Glutamatergic neuron (in vitro differentiated cells): ENCODE results near the gene BACH1. TPM values are rescaled to one million over a fixed set of nuclear protein-coding genes. Genes with fewer than 3 reads are reported as not detected.

ENCODE experiments used
- DNase-seq: peaks from one replicate; pipeline ENCODE4 v3.0.0; 2022
- H3K27ac Mint-ChIP-seq: one replicate; pipeline ENCODE4 v1.8.0; 2020; ENCODE audit warnings: mild to moderate bottlenecking, mixed read lengths, inconsistent platforms; ENCODE audit not compliant: unreplicated experiment
- H3K27me3 Mint-ChIP-seq: one replicate; pipeline ENCODE4 v1.8.0; 2020; ENCODE audit warnings: mild to moderate bottlenecking, moderate library complexity, mixed read lengths, inconsistent platforms; ENCODE audit not compliant: unreplicated experiment
- H3K36me3 Mint-ChIP-seq: one replicate; pipeline ENCODE4 v1.8.0; 2020; ENCODE audit warnings: mild to moderate bottlenecking, mixed read lengths, inconsistent platforms; ENCODE audit not compliant: unreplicated experiment
- H3K4me1 Mint-ChIP-seq: one replicate; pipeline ENCODE4 v1.8.0; 2020; ENCODE audit warnings: mild to moderate bottlenecking, low read depth, mixed read lengths, inconsistent platforms; ENCODE audit not compliant: unreplicated experiment
- H3K4me3 Mint-ChIP-seq: one replicate; pipeline ENCODE4 v1.8.0; 2020; ENCODE audit warnings: mild to moderate bottlenecking, mixed read lengths, inconsistent platforms; ENCODE audit not compliant: unreplicated experiment
- H3K9me3 Mint-ChIP-seq: one replicate; pipeline ENCODE4 v1.8.0; 2020; ENCODE audit warnings: mild to moderate bottlenecking, moderate library complexity, mixed read lengths, inconsistent platforms; ENCODE audit not compliant: unreplicated experiment
- total RNA-seq: library from RNA; stranded (reverse); fragmentation: NEBNext Ultra II Directional; extraction: Animal tissue kit (Norgen Biotek cat#: 25700); gene quantifications from one replicate; pipeline ENCODE4 v1.2.1, GENCODE V29; 2021; ENCODE audit not compliant: unreplicated experiment
- TF ChIP-seq, protein P1 (sequence below): fragments of 200-600 bp; sonication (generic); IDR thresholded peaks from one replicate; pipeline ENCODE4 v1.5.0; 2021; ENCODE audit not compliant: partially characterized antibody, unreplicated experiment

Gene BACH1
- total RNA-seq, 1 donor from 2014 or later = 78.8 TPM

DNA sequence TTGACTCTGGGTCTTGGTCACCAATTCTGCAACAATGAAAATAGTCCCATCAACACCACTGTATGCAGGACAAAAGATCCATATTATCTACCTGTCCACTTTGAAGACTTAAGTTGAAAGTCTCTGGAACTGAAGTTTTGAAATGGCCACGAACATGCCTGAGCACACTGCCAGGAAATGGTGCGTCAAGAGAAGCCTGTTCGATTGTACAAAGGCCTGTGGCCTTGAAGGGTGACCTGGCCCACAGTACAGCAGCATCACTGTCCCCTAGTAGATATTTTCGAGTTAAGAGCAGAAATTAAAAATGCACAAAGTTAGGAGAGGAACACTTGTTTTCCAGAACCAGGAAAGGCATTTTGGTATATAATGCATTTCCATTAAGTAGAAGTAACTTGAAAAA lies 78.5 kb downstream of the BACH1 start:
- Mint-ChIP-seq H3K4me3 (no peak overlapping the region), H3K27ac (no peak overlapping the region), H3K9me3 (no peaks in the 10 kb centered on the region), H3K27me3 (no peaks in the 10 kb centered on the region), H3K36me3 (peaks cover 9% of the 10 kb centered on the region), H3K4me1 (no peaks in the 10 kb centered on the region)
- TF ChIP-seq, protein P1, sequence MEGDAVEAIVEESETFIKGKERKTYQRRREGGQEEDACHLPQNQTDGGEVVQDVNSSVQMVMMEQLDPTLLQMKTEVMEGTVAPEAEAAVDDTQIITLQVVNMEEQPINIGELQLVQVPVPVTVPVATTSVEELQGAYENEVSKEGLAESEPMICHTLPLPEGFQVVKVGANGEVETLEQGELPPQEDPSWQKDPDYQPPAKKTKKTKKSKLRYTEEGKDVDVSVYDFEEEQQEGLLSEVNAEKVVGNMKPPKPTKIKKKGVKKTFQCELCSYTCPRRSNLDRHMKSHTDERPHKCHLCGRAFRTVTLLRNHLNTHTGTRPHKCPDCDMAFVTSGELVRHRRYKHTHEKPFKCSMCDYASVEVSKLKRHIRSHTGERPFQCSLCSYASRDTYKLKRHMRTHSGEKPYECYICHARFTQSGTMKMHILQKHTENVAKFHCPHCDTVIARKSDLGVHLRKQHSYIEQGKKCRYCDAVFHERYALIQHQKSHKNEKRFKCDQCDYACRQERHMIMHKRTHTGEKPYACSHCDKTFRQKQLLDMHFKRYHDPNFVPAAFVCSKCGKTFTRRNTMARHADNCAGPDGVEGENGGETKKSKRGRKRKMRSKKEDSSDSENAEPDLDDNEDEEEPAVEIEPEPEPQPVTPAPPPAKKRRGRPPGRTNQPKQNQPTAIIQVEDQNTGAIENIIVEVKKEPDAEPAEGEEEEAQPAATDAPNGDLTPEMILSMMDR = no peak
- DNase-seq = no peak

DNA sequence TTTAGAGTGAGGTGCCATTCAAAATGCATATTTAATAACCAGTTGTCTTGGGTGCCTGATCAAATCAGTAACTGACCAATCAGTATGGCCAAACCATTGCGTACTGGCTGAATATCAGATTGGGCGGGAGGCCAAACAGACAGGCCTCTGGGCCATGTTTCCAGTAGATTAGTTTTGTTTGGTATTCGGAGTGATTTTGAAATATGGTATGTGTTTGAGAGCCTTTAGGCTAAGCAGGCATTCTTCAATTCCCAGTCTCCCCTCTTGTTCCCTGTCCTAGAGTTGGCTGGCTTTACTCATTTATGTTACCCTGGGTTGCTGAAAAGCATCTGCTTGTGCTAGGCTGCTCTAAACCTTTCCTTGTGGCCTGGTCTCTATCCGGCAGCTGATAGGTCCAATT lies 80.1 kb downstream of the BACH1 start:
- Mint-ChIP-seq H3K4me1 (no peaks in the 10 kb centered on the region), H3K27ac (no peak overlapping the region), H3K4me3 (no peak overlapping the region), H3K27me3 (no peaks in the 10 kb centered on the region), H3K9me3 (no peaks in the 10 kb centered on the region), H3K36me3 (peaks cover 5% of the 10 kb centered on the region)
- TF ChIP-seq, protein P1 = no peak
- no peak for DNase-seq

DNA sequence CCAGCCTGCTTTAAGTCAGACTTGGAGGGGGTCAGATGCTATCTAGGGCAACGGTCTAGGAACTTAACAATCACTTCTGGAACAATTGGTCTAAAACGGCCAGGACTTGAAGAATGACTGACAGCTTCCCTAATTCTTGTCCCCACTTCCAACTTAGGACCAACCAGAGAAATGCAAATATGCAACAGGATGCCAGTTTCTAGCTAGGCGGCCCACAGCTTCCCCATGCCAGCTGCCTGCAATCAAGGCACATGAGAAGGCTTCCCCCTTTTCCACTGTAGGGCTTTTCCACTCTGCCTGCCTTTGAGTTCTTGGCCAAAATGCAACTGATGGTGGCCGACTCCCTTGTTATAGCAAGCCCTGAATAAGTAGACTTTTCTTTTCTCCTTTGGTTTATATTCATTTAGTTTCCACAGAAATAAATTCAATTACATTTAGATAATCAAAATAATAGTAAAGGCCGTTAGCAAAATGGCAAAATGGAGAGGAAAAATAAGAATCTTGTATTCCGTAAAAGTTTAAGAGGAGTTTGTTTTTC lies 80.9 kb downstream of the BACH1 start:
- no peaks in the 10 kb centered on the region for H3K4me1 Mint-ChIP-seq
- H3K4me3 Mint-ChIP-seq = no peak overlapping the region
- peaks cover 4% of the 10 kb centered on the region for H3K36me3 Mint-ChIP-seq
- no peaks in the 10 kb centered on the region for H3K27me3 Mint-ChIP-seq
- no peak for DNase-seq
- no peaks in the 10 kb centered on the region for H3K9me3 Mint-ChIP-seq
- H3K27ac Mint-ChIP-seq = no peak overlapping the region
- TF ChIP-seq, protein P1 = no peak

DNA sequence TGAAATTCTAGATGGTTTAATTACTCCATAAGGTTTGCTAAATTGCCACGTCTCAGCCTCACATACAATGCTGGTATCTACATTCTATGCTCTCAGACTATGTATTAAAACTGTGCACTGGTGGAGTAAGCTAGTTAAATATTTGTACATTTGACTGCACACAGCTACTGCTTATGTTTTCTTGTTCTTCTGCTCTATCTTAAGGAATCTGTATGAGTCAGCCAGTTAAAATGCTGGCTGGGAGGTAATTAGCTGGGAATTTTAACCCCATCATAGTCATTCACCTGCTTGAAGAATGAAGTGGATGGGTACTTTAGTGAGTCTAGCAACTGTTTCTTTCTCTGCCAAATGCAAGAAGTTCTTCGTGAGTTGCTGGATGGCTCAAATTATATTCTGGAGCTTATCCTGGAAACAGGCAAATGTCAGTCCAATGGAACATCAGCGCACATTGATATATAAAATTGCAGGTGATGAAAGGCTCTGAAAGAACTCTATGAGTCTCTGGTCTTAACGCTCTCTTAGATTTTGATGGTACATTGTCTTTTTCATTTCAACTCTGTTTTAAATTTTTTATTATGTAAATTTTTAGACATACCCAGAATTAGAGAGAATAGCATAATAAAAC lies 83.4 kb downstream of the BACH1 start:
- H3K9me3 Mint-ChIP-seq = no peaks in the 10 kb centered on the region
- H3K36me3 Mint-ChIP-seq = peaks cover 4% of the 10 kb centered on the region
- no peak overlapping the region for H3K27ac Mint-ChIP-seq
- TF ChIP-seq, protein P1 = no peak
- no peak for DNase-seq
- no peaks in the 10 kb centered on the region for H3K27me3 Mint-ChIP-seq
- no peak overlapping the region for H3K4me3 Mint-ChIP-seq
- H3K4me1 Mint-ChIP-seq = no peaks in the 10 kb centered on the region

DNA sequence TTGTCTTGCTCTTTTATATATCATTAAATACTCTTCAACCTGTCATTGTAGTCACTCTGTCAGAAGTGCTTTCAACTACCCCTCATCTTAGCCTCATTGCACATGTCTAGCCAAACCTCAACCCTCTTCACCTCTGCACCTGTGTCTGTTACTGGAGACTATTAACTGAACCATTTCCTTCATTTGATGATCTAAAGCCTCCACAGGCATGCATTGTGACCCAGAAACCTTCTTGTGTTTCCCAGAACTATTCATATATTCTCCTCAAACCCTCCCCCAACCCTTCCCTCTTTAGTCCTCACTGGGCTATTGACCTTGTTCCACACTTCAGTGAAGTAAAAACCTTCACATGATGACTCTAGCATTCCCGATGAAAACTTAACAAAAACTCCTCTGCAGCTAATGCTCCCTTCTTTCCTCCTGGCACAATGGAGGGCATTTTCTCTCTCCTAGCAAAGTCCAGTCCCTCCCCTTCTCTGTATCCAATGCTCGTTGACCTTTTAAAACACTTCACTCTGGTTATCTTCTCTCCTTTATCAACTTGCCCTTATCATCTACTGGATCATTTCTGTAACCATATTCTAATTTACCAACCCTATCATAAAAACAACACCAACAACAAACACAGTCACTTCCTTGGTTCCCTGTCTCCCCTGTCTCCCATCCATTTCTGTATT lies 86.1 kb downstream of the BACH1 start:
- TF ChIP-seq, protein P1 = no peak
- no peak for DNase-seq
- Mint-ChIP-seq H3K27me3 (no peaks in the 10 kb centered on the region), H3K4me1 (no peaks in the 10 kb centered on the region), H3K36me3 (no peaks in the 10 kb centered on the region), H3K27ac (no peak overlapping the region), H3K9me3 (no peaks in the 10 kb centered on the region), H3K4me3 (no peak overlapping the region)
